Ramos (cell line): Measurements from ENCODE around the gene CSNK1E.

Source experiments
- in situ Hi-C: fragments of 300-500 bp; cut with MboI; formaldehyde crosslinking; loops from one replicate; pipeline ENCODE4 v1.14.3; 2022; ENCODE audit warnings: low sequenced_read_pairs; ENCODE audit not compliant: unreplicated experiment

The CSNK1E gene

DNA sequence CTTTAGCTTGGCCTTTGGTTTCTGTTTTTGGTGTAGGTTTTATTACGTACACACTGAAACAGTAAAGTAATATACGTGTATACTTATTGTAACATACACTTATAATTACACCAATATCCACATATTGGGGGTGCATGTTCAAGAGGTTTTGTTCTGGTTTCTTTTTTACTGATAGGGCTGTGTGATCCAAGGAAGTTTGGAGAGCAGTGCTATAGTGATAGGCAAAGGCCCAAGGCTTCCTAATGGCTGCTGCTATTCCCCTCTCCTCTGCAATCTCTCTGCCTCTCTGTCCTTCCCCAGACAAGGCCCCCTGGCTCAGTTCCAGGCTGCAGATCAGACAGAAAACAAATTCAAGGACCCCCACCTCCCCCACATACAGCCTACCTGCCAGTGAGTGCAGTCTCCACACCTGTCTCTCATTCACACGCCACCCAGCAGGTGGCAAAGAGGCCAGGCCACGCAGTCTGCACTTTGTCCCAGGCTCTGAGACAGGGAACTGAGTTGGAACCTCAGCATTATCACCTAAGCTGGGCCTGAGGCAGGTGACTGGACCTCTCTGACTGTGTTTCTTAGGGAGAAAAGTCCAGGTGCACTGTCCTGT, 59.5 kb downstream of the CSNK1E start:
- in situ Hi-C loops = no loop called here

DNA sequence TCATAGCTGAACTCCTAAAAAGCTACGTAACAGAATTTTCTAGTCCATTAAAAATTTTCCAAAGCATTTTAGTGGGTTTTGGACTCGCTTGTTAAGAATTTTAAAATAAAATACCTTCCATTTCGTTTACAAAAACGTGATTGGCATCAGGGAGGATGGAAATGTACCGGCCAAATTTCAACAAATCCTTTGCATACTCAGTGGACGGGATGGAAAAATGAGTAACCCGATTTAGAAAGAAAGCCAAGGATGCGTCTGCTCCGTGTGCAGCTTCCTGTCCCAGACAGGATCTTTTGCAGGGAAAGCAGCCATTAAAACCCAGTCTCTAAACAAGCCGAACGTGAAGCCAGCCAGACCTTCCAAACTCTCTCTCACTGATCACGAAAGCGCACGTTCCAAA, 60.1 kb downstream of the CSNK1E start:
- in situ Hi-C loops = no loop called here

DNA sequence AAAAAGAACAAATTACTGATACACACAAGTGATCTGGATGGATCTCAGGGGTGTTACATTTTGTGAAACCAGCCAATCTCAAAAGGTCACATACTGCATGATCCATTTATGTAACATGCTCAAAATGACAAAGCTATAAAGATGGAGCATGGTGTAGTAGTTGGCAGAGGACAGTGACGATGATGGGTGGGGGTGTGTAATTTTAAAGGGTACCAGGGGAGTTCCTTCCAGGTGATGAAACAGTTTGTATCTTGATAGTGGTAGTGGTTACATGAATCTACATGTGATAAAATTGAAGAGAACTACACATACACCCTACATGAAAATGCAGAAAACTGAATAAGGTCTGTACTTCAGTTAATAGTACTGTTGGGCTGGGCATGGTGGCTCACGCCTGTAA, 61.5 kb downstream of the CSNK1E start:
- in situ Hi-C loops = no loop called here

DNA sequence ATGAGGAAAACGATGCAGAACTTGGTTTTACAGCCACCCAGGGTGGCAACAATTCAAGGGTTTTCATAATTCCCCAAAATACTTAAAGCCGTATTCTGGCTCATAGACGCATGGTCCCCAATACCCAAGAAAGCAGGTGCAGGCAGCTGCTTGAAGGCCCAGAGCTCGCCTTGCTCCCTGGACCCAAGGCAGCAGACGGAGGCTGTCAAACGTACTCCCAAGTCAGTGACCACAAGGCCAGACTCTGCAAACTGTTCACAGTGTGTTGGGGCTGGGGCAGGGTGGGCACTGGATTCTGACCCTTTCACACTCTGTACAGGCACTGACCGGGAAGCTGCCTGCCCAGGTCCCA, 65.9 kb downstream of the CSNK1E start:
- in situ Hi-C loops = no loop called here

DNA sequence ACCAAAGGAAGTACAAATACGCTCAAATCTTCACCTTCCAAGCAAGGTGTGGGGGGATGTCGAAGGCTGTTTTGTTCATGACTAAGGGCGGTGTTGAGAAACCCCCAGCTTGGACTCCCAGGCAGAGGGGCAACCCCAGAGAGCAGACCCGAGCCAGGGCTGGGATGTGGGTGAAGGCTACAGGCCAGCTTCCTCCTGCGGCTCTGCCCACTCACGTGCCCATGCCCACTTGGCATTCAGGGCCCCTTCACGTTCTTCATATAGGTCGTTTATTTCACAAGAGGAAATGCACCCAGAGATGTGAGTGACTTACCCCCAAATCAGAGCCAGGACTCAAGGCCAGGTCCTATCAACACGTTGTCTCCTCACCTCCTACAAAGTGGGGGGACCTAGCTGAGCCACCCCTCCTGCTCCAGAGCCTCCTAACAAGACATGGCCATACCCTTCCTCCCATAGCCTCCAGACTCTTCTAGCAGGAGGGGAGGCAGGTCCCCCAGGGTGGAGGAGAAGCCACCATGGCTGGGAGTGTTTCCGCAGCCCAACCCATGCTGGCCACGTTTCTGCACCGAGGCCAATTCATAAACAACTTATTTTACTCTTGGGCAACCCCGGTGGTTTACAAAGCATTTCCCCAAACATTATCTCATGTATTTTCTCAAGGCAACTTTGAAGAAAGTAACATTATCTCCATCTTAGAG, 66.4 kb downstream of the CSNK1E start:
- in situ Hi-C loops = no loop called here

DNA sequence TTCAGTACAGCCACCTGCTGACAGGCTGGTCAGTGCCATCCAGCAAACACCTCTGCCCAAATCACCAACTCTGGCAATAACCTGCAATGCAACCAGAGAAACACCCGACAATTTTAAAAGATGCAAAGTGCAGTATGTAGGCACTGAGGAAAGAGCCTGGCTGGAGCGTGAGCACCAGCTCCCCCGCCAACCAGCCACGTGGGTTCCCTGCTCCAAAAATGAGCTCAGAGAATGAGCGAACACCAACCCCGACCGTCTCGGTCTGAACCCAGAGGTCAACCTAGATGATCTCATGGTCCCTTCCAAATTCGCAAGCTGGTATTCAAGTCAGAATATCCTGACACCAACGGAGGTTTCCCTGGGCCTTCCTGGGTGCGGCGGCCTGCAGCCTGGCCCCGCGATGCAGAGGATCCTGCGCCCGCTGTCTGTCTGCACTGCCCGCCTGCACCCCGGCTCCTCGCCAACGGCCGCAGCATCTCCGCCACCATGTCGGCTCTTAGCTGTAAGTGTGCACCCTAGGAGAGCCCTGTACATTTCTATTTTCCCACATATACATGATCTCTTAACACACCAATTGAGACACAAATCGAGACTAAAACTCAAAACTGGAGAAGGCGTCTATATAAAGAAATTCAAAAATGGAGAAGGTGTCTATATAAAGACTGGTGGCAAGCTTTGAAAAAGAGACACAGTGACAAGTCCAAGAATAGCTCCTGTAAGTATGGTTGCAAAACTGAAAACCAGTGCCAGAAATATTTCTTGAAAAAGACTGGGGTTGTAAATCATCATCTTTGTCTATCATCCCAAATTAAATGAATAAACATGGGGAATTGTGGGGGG, 67.2 kb downstream of the CSNK1E start:
- in situ Hi-C loops = no loop called here

DNA sequence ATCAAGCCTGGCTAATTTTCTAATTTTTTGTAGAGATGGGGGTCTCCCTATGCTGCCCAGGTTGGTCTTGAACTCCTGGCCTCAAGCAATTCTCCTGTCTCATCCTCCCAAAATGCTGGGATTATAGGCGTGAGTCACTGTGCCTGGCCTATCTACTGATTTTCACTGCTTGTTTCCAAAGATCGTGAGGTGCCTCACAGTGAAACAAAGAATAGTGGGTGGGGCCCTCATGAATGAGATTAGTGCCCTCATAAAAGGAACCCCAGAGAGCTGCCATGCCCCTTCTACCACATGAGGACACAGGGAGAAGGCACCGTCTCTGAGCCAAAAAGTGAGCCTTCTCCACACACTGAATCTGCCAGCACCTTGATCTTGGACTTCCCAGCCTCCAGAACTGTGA, 67.9 kb downstream of the CSNK1E start:
- in situ Hi-C loops = no loop called here

DNA sequence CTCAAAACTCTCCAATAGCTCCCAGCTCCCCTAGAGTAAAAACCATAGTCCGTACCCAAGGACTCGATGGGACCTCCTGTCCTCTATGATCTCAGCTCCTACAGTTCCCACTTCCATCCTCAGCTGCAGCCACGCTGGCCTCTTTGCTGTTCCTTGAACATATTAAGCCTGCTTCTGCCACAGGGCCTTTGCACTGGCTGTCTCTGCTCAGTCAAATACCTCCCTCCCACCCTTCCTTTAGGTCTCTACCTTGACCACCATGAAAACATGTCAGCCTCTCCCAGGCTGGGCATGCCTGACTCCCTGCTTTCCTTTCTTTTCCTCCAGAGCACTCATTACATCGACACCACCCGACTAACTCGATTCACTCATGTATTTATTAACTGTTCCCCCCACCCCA, 69.0 kb downstream of the CSNK1E start:
- in situ Hi-C loops = no loop called here

DNA sequence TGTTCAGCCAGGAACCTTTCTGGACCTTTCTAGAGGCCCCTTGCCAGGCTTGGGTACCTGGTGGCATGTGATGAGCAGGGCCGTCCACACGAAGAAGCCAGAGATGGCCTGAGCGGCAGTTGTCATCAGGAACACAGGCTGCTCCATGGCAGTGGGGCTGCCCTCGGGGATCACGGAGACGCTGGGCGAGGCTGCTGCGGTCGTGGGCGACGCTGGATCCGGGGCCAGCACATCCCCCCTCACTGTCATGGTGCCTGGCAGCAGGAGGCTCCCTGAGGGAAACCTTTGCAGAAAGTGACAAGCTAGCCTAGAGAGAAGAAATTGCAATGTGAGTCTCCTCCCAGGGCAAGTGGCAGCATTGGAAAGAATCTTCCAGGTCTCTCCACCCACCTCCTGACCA, 69.5 kb downstream of the CSNK1E start:
- in situ Hi-C loops = no loop called here

DNA sequence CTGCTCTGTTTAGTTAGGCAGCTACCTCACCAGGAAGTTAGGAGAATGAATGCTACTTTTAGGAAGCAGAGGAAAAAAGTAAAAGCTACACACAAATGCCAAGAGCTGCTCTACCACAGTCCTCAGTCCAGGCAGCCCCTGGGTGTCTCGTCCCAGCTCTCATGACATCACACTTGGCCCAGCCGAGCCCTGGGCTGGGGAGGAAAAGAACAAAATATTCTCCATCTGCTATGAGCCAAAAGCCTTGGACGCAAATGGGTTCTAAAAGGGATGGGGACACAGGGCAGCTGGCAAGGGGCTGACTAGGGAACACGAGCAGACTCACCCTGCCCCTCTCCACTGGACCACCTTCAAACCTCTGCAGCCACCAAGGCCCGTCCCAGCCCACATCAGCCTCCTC, 70.5 kb downstream of the CSNK1E start:
- in situ Hi-C loops = no loop called here

DNA sequence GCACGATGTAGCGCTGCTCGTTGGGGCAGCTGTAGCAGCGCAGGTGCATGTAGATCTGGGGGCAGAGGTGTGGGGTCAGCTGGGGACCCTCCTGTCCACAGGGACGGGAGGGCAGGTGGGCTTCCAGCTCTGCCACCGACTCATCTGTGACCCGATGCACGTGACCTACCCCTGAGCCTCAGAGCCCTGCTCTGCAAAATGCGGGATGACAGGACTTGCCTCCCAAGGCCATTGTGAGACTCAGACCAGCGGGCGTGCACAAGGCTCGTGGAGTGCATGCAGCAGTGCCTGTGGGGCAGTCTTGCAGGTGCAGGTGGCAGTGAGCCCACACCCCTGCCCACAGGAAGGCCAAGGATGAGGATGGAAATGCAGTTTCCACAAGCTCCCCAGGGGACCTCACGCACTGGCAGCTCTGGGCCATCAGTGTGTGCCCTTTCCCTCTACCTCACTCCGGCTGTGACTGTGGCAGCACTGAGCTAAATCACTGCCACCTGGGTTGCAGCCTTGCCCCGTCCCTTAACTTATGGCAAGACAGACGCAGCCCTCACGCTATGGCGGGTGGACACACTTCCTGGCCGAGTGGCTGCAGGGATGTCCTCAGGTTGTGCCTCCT, 71.1 kb downstream of the CSNK1E start:
- in situ Hi-C loops = no loop called here

DNA sequence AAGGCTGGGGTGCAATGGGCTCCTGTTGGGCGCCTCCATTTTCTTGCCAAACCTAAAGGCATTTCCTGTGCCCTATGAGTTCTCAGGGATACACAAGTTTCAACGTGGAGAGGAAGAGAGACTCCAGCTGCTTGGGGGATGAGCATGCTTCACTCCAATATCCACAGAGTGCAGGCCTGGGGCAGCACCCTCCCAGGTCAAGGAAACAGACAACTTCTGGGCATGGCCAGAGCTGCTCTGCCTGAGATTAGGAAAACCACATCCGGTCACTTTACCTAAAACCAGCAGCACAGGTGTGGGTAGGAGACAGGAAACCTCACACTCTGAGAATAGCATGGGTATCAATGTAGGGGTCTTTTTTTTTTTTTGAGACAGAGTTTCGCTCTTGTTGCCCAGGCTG, 73.1 kb downstream of the CSNK1E start:
- in situ Hi-C loops = no loop called here

DNA sequence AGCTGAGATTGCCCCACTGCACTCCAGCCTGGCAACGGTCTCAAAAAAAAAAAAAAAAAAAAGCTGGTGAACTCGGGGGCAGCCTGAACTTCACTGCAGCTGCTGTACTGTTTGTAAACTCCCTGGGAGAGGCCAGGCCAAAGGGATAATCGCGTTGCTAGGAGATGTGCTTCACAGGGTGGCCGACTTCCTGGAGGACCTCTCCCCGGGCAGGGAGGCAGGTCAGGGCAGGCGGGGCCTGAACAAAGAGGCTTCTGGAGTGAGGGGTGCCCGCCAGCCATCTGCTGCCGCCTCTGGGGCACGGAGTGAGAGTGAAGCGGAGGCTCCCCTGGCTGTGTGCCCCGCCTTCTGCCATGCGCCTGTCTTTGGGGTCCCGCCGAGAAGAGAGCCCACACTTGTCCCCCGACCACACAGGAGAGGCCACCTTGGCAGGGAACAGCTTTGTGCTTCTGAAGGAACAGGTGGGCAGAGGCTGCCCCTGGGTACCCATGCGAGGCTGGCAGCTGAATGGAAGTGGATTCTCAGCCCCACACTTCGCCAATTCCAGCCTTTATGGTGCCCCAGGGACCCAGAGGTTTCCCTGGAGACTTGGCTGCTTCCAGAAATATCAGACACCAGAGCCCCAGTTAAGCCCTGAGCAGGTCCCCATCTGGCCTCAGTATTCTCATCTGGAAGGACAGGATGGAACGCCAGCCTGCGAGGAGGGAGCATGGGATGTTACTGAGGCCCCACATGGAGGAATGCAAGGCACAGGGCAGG, 74.0 kb downstream of the CSNK1E start:
- in situ Hi-C loops = no loop called here

DNA sequence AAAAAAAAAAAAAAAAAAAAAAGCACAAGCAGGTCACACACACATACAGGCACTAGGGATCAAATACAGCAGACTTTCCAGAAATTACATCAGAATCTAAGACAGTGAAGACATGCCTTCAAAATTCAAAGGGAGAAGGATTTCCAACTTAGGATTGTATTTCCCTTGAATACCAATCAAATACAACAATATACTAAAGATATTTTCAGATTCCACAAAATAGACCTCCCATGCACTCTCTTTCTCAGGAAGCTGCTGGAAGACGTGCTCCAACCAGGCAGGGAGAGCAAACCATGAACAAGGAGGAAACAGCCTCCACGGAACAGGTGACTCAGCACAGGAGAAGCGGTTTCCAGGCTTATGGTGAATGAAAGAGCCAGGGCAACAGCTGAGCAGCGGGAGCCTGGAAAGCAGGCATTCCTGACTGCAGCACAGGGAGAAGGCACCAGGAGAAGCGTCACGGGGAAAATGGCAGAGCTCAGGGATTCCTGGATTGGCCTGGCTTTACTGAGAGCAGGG, 76.4 kb downstream of the CSNK1E start:
- in situ Hi-C loops = no loop called here
